Cerebellar nuclear complex (tissue), 1 donor: ENCODE measurements around the gene HBS1L.

ENCODE experiments used
- DNase-seq, 2 experiments: peaks; one replicate each; lab custom pipeline; 2025; lab: John Stamatoyannopoulos, UW

HBS1L gene

GRCh38 chr6:135054569-135055498 is at the start of gene HBS1L:
TSS of gene HBS1L (minus strand) at chr6:135054822. CDS start at chr6:135054691, 131 bp downstream.
- peak; percentile 79 to 90 for DNase-seq

- no peak for DNase-seq
Measured at GRCh38 chr6:135104199-135104598, 49.6 kb upstream of the HBS1L start.

GRCh38 chr6:135102191-135102590 is 47.6 kb upstream of the HBS1L start:
- DNase-seq: no peak

- DNase-seq: no peak
Measured at GRCh38 chr6:135097172-135097571, 42.5 kb upstream of the HBS1L start.

GRCh38 chr6:135096403-135097130 is 41.9 kb upstream of the HBS1L start:
- DNase-seq: no peak

GRCh38 chr6:135095716-135096115 is 41.1 kb upstream of the HBS1L start:
- DNase-seq: no peak

GRCh38 chr6:135094403-135094821 is 39.8 kb upstream of the HBS1L start:
- DNase-seq: no peak

- DNase-seq: no peak
Measured at GRCh38 chr6:135093578-135093977, 39.0 kb upstream of the HBS1L start.

- DNase-seq: no peak
Measured at GRCh38 chr6:135092724-135093123, 38.1 kb upstream of the HBS1L start.

- DNase-seq: no peak
Measured at GRCh38 chr6:135090819-135091218, 36.2 kb upstream of the HBS1L start.

- DNase-seq: no peak
Measured at GRCh38 chr6:135089901-135090300, 35.3 kb upstream of the HBS1L start.

- DNase-seq: no peak
Measured at GRCh38 chr6:135088818-135089809, 34.5 kb upstream of the HBS1L start.

GRCh38 chr6:135088281-135088680 is 33.7 kb upstream of the HBS1L start:
- no peak for DNase-seq

- DNase-seq: no peak
Measured at GRCh38 chr6:135087803-135088202, 33.2 kb upstream of the HBS1L start.

GRCh38 chr6:135087403-135087802 is 32.8 kb upstream of the HBS1L start:
- DNase-seq: no peak

GRCh38 chr6:135086414-135086764 is 31.8 kb upstream of the HBS1L start:
- DNase-seq: no peak

- no peak for DNase-seq
Measured at GRCh38 chr6:135085700-135086413, 31.2 kb upstream of the HBS1L start.

- no peak for DNase-seq
Measured at GRCh38 chr6:135084916-135085269, 30.3 kb upstream of the HBS1L start.

- DNase-seq: no peak
Measured at GRCh38 chr6:135084001-135084915, 29.6 kb upstream of the HBS1L start.

GRCh38 chr6:135081966-135082365 is 27.3 kb upstream of the HBS1L start:
- DNase-seq: no peak
